Measurements from ENCODE around the gene NTRK2.

NTRK2 gene

DNA sequence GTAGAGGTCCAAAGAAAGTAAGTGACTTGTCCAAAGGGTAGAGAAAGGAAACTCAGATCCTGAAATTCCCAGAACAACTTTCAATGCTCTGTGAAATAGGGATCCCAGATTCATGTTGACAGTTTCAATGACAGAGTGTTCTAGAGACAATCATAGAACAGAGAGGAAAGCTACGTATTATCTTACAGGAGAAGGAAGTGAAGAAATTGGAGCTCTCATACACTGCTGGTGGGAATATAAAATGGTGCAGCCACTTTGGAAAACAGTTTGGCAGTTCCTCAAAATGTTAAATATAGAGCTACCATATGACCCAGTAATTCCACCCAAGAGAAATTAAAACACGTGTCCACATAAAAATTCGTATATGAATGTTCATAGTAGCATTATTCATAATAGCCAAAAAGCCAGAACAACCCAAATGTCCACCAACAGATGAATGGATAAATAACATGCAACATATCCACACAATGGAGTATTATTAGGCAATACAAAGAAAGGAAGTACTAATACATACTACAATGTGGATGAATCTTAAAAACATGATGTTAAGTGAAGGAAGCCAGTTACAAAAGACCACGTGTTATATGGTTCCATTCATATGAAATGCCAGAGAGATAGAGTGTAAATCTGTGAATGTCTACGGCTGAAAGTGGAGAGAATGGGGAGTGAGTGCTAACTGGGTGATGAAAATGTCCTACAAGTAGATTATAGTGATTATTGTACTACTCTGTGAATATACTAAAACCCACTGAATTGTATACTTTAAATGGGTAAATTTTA is 197.1 kb downstream of the NTRK2 start:
- no peaks in the 10 kb centered on the region for H3K4me1 Mint-ChIP-seq (ENCODE audit: low read depth in 2 of 2)
- no peak for ATAC-seq (replicated peaks)
- no peak overlapping the region for H3K4me3 Mint-ChIP-seq
- DNase-seq = no peak
- H3K36me3 Mint-ChIP-seq (ENCODE audit: insufficient read depth) = no peaks in the 10 kb centered on the region
- no peak overlapping the region for H3K27ac Mint-ChIP-seq
- H3K27me3 Mint-ChIP-seq = peaks cover 0 to 10% of the 10 kb centered on the region in 2 donors
- no peaks in the 10 kb centered on the region for H3K9me3 Mint-ChIP-seq

DNA sequence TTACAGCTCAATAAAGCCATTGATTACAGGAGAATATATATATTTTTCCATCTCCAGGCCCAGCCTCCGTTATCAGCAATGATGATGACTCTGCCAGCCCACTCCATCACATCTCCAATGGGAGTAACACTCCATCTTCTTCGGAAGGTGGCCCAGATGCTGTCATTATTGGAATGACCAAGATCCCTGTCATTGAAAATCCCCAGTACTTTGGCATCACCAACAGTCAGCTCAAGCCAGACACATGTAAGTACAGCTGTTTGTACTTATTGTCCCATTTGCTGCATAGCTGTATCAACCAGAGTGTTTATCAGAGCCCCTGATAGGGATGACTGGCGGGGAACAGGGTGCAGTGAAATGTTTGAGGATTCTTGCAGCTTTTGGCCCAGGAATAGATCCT is 197.7 kb downstream of the NTRK2 start:
- Mint-ChIP-seq H3K36me3 (ENCODE audit: insufficient read depth) (no peaks in the 10 kb centered on the region), H3K4me3 (no peak overlapping the region), H3K27me3 (peaks cover 0 to 4% of the 10 kb centered on the region in 2 donors), H3K4me1 (ENCODE audit: low read depth in 2 of 2) (no peaks in the 10 kb centered on the region), H3K27ac (no peak overlapping the region), H3K9me3 (no peaks in the 10 kb centered on the region)
- ATAC-seq (replicated peaks) = no peak
- no peak for DNase-seq

DNA sequence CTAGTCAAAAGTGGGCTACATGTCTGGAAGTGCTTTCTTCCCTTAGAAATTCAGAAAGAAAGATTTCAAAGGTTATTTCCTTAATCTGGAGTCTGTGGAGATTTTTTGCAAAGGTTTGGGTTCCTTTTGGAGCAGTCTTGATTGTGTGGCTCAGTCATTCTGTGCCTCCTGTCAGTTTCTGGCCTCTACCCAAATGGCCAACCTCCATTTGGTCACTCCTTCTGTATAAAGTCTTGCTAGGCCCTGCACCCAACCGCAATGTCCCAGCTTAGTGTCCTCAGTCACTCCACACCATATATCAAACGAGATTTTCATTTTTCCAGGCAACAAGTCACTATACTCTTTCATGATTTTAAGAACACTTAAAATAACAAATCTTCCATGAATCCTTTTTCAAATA is 199.6 kb downstream of the NTRK2 start:
- Mint-ChIP-seq H3K4me3 (no peak overlapping the region), H3K27ac (no peak overlapping the region), H3K4me1 (ENCODE audit: low read depth in 2 of 2) (peaks cover 0 to 1% of the 10 kb centered on the region in 2 donors), H3K9me3 (no peaks in the 10 kb centered on the region), H3K27me3 (no peaks in the 10 kb centered on the region), H3K36me3 (ENCODE audit: insufficient read depth) (no peaks in the 10 kb centered on the region)
- DNase-seq (no peak), ATAC-seq (replicated peaks) (no peak)

DNA sequence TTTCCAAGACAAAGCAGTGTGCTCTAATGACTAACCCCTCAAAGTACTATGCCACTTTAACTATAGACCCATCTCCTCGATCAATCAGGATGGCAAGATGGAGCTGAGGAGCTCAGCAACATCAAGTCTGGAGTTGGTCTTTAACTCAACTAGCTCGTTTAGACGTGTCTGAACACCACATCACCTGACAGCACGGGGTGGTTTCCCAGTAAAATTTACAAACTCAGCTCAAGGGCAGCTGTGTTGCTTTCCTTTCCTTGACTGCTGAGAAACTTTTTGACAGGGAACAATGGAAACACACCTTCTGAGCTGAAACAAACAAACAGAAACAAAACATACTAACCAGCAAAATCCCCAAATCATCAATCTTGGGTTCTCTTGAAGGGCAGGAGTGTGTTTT is 202.5 kb downstream of the NTRK2 start:
- Mint-ChIP-seq H3K27ac (no peak overlapping the region), H3K4me3 (no peak overlapping the region), H3K9me3 (no peaks in the 10 kb centered on the region), H3K27me3 (no peaks in the 10 kb centered on the region), H3K36me3 (ENCODE audit: insufficient read depth) (no peaks in the 10 kb centered on the region), H3K4me1 (ENCODE audit: low read depth in 2 of 2) (peaks cover 5 to 9% of the 10 kb centered on the region in 2 donors)
- DNase-seq = no peak
- no peak for ATAC-seq (replicated peaks)

DNA sequence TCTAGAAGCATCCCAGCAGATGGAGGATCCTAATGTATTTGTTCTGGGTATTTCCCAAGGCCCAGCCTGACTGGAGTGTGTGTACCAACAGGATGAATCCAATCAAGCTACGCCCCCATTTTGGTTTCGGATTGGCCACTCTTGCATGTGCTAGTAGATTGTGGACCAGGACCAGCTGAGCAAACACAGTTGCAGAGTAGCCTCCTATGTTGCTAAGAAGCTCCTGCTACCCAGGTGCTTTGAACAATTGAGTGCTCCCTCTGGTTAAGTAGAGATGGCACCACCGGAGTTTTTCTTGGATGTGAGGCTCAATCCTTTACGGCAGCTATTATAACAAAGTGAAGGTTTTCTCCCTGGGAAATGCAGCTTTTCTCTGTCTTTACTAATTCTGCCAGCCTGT is 204.5 kb downstream of the NTRK2 start:
- no peak for ATAC-seq (replicated peaks)
- Mint-ChIP-seq H3K4me3 (peak overlapping the region in 1 of 2 donors; percentile 32), H3K36me3 (ENCODE audit: insufficient read depth) (no peaks in the 10 kb centered on the region), H3K4me1 (ENCODE audit: low read depth in 2 of 2) (peaks cover 5 to 9% of the 10 kb centered on the region in 2 donors), H3K27me3 (no peaks in the 10 kb centered on the region), H3K27ac (peak overlapping the region; percentile 63 to 67), H3K9me3 (no peaks in the 10 kb centered on the region)
- no peak for DNase-seq

DNA sequence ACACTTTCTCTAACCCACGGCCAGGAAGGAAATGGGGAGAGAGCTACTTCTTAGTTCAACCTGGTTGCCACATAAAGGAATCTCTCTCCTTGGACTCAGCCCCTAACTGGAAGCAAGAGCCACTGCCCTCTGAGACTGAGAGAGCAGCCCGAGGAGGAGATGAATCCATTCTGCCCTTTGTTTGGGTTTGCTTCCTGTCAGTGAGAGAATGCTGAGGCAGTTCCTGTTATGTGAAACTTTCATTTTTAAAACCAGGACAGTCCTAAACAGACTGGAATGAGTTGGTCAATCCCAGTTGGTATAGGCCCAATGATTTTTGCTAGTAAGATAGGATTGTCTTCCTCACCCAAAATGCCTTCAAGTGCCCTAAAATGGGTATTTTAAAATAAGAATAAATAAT is 205.1 kb downstream of the NTRK2 start:
- peak overlapping the region; percentile 63 to 67 for H3K27ac Mint-ChIP-seq
- DNase-seq (no peak), ATAC-seq (replicated peaks) (no peak)
- H3K4me1 Mint-ChIP-seq (ENCODE audit: low read depth in 2 of 2) = peaks cover 5 to 9% of the 10 kb centered on the region in 2 donors
- no peaks in the 10 kb centered on the region for H3K36me3 Mint-ChIP-seq (ENCODE audit: insufficient read depth)
- H3K27me3 Mint-ChIP-seq = no peaks in the 10 kb centered on the region
- H3K9me3 Mint-ChIP-seq = no peaks in the 10 kb centered on the region
- peak overlapping the region in 1 of 2 donors; percentile 32 for H3K4me3 Mint-ChIP-seq

DNA sequence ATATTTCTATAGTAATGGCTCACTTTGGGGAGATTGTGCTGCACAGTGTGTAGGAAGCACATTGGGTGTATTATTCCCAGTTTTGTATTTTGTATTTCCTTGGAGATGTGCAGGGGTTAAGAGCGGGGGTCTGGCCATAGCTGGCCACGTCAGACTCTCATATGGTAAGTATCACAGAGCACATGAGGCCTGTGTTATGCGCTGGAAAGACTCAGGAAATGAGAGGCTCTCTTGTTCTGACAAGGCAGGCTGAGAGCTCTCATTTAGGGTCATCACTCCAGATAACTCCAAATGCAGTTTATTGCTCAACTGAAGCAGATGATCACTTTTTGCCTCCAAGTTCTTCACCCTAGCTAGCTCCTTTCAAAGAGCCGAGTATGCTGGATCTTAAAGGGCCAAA is 205.7 kb downstream of the NTRK2 start:
- H3K4me3 Mint-ChIP-seq = no peak overlapping the region
- H3K4me1 Mint-ChIP-seq (ENCODE audit: low read depth in 2 of 2) = peaks cover 5 to 9% of the 10 kb centered on the region in 2 donors
- no peaks in the 10 kb centered on the region for H3K9me3 Mint-ChIP-seq
- ATAC-seq (replicated peaks) (no peak), DNase-seq (no peak)
- no peak overlapping the region for H3K27ac Mint-ChIP-seq
- no peaks in the 10 kb centered on the region for H3K27me3 Mint-ChIP-seq
- H3K36me3 Mint-ChIP-seq (ENCODE audit: insufficient read depth) = no peaks in the 10 kb centered on the region

DNA sequence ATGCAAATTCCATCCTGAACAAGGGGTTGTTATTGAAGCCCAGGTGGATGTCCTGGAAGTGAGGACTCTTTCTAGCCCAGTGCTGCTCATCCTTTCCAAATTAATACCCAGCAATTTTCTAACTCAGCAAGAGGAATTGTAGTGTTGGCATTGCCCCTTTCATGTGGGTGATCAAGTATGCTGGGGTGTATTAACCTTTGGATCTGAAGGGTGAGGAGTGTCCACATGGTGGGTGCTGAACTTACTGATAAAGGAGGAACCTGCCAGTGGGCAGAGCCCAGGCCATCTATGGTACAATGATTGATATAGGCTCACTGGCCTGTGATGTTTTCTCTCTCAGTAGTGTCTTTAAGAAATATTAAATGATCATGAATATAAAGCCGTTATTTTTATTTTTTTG is 210.1 kb downstream of the NTRK2 start:
- ATAC-seq (replicated peaks) = no peak
- Mint-ChIP-seq H3K27ac (no peak overlapping the region), H3K9me3 (no peaks in the 10 kb centered on the region), H3K36me3 (ENCODE audit: insufficient read depth) (no peaks in the 10 kb centered on the region), H3K4me1 (ENCODE audit: low read depth in 2 of 2) (peaks cover 0 to 3% of the 10 kb centered on the region in 2 donors), H3K27me3 (no peaks in the 10 kb centered on the region), H3K4me3 (no peak overlapping the region)
- no peak for DNase-seq

DNA sequence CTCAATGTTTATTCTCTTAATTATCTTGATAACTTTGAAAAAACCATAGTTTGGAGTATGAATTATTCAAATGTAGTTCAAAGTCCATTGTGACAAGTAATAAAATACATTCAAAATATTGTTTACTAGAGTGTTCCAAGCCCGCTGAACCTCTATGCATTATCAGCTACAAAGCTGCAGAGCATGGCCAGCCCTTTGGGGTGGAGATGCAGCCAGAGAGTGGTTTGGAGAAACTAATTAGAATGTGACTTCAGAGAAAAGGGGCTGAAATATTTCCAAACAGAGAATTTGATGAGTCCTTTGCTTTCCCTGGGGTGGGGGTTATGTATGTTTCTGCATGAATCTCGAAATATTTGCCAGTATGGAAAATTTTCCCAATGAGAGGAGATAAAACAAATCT is 211.3 kb downstream of the NTRK2 start:
- Mint-ChIP-seq H3K27me3 (no peaks in the 10 kb centered on the region), H3K9me3 (no peaks in the 10 kb centered on the region), H3K36me3 (ENCODE audit: insufficient read depth) (no peaks in the 10 kb centered on the region), H3K4me1 (ENCODE audit: low read depth in 2 of 2) (no peaks in the 10 kb centered on the region), H3K4me3 (no peak overlapping the region), H3K27ac (no peak overlapping the region)
- ATAC-seq (replicated peaks) (no peak), DNase-seq (no peak)

DNA sequence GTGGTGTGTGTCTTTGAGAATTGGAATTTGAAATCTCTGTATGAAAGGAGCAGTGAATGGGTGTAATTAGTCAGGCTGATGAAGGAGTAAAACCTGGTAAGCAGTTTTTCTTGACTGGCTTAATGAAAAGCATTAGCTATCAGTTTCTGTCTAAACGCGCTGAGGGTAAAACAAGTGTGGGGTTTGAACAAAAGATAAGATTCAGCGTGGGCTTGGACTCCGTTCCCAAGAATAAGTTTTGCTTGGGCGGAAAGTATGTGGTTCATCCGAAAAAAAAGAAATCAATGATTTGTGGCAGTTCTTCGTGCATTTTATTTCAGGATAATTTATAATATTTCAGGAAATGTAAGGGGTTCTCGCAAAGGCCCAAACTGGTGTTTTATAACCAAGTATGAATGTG is 217.3 kb downstream of the NTRK2 start:
- H3K36me3 Mint-ChIP-seq (ENCODE audit: insufficient read depth) = no peaks in the 10 kb centered on the region
- no peak for ATAC-seq (replicated peaks)
- H3K27ac Mint-ChIP-seq = no peak overlapping the region

DNA sequence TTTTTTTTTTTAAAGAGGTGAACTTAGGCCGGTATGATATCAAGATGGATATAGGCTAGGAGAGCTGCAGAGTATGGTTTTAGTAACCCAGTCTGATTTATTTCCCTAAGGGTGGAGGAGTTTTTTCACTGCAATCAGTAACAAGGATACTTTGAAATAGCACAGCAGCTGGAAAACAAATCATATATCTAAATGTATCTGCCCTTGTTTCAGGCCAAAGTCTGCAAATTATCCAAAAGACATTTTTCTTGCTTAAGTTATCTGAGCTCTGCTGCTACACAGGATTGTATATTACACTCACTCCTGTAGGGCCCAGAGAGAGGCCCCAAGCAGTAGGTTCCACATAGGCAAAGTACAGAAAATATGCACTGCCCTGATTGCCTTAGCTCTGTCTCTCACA is 222.4 kb downstream of the NTRK2 start:
- no peak overlapping the region for H3K27ac Mint-ChIP-seq
- H3K36me3 Mint-ChIP-seq (ENCODE audit: insufficient read depth) = no peaks in the 10 kb centered on the region
- DNase-seq (no peak), ATAC-seq (replicated peaks) (no peak)
- no peaks in the 10 kb centered on the region for H3K27me3 Mint-ChIP-seq
- no peak overlapping the region for H3K4me3 Mint-ChIP-seq
- H3K4me1 Mint-ChIP-seq (ENCODE audit: low read depth in 2 of 2) = no peaks in the 10 kb centered on the region
- H3K9me3 Mint-ChIP-seq = no peaks in the 10 kb centered on the region

More for the DNA sequence above, 217.3 kb downstream of the NTRK2 start:
- no peaks in the 10 kb centered on the region for H3K27me3 Mint-ChIP-seq
- H3K4me3 Mint-ChIP-seq = no peak overlapping the region
- no peaks in the 10 kb centered on the region for H3K4me1 Mint-ChIP-seq (ENCODE audit: low read depth in 2 of 2)
- no peaks in the 10 kb centered on the region for H3K9me3 Mint-ChIP-seq
- DNase-seq = no peak

DNA sequence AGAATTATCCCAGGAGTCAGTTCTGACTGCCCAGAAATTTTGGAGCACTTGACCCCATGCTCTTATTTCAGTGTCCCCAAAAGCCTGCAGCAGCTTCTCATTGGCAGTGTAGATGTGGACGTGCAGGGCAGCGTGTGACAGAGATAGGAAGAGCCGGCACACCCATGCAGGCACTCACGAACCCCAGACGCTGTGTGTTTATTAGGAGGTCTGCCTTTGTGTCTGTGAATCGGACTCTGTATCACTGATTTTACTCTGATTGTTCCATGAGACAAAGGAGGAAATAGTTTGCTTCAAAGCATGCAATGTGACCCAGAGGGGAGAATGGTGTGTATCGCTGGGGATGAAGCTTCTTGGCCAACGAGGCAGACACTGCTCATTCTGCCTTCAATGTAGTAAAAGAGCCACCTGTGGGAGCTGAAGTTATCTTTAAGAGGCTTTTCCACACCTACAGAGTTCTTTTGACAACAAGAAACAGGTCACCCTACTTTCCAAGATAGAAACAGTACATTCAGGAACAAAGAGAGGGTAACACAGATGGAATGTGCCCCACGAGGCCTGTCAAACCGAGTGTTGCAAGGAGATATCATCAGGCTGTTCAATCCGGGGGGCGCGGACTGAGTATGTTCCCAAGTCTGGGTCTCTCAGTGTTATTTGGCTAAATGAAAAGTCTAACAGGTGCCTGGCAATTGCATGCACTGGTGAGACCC is 224.0 kb downstream of the NTRK2 start:
- no peak overlapping the region for H3K27ac Mint-ChIP-seq
- H3K4me3 Mint-ChIP-seq = no peak overlapping the region
- H3K27me3 Mint-ChIP-seq = no peaks in the 10 kb centered on the region
- peaks cover under 1% of the 10 kb centered on the region for H3K36me3 Mint-ChIP-seq (ENCODE audit: insufficient read depth)
- ATAC-seq (replicated peaks) = no peak
- no peaks in the 10 kb centered on the region for H3K9me3 Mint-ChIP-seq
- no peak for DNase-seq
- no peaks in the 10 kb centered on the region for H3K4me1 Mint-ChIP-seq (ENCODE audit: low read depth in 2 of 2)

DNA sequence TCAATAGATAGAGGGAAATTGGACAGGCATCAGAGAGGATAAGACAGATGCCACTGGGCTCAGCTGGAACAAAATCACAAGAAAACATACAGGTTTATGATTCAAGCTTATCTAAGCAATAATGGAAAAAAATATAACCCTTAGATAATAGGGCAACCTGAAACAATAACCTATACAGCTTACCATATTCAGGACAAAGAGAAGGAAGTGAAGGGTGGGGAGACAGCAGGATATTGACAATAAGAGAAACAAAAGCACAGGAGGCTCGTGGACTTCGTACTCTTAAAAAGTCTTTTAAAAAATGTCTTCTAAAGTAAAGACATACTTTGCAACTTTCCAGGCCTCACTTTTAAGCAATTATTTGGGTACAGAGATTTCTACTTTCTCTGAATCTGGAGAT is 225.3 kb downstream of the NTRK2 start:
- H3K27me3 Mint-ChIP-seq = peaks cover 0 to 8% of the 10 kb centered on the region in 2 donors
- H3K4me3 Mint-ChIP-seq = no peak overlapping the region
- peaks cover 0 to 1% of the 10 kb centered on the region in 2 donors for H3K9me3 Mint-ChIP-seq
- H3K36me3 Mint-ChIP-seq (ENCODE audit: insufficient read depth) = peaks cover 2% of the 10 kb centered on the region
- ATAC-seq (replicated peaks) = no peak
- H3K27ac Mint-ChIP-seq = no peak overlapping the region
- no peak for DNase-seq
- no peaks in the 10 kb centered on the region for H3K4me1 Mint-ChIP-seq (ENCODE audit: low read depth in 2 of 2)
